Measurements from ENCODE around the gene PTBP1.

DNA sequence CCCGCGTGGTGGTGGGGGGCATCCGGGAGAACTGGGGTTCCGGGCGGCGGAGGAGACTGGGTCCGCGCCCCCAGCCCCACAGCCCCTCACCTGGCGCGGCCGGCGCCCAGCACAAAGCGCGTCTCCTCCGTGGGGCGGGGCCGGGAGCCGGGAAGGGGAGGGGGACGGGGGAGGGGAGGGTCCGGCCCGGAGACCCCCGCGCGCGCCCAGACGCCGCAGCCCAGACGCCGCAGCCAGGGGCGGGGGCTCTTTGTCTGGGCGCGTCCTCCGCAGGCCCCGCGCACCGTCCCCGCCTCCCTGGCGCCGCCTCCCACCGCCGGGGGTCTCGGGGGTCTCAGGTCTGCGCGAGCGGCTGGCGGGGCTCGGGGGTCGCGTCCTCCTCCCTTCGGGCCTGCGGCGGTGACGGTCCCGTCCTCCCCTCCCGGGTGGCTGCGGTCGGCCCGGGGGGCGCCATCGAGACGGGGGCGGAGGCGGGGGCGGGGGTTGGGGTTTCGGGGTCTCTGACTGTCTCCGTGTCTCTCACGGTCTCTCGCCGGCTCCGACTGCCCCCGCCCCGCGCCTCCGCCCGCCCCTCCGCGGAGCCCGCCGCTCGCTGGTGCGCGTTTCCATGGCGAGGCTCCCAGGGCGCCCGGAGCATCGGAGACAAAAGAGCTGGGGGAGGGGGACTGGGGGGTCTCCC is 24.7 kb downstream of the PTBP1 start, which contains the start of gene PLPPR3:
- TF ChIP-seq CTCF (IDR thresholded peaks at IDR 0.05) (no peak), POLR2A (IDR thresholded peaks at IDR 0.05) (no peak)
